Endothelial cell of umbilical vein (primary cell): ENCODE data around the gene PLEKHG7.

Source experiments
- MYC ChIP-seq: IDR thresholded peaks from one replicate; pipeline ENCODE4 v1.6.1; 2011; ENCODE audit warnings: mild to moderate bottlenecking, low read depth, low read length
- POLR2A ChIP-seq: IDR thresholded peaks from 2 replicates; pipeline ENCODE4 v1.6.1; 2012; ENCODE audit warnings: low read depth, mild to moderate bottlenecking, control low read depth, low read length
- POLR2AphosphoS5 ChIP-seq: IDR thresholded peaks from 2 replicates; pipeline ENCODE4 v1.6.1; 2012; ENCODE audit warnings: low read depth, mild to moderate bottlenecking, control low read depth, low read length, moderate library complexity; ENCODE audit not compliant: insufficient read depth
- TF ChIP-seq, protein P1 (sequence below), 2 donors: IDR thresholded peaks; 1 replicate in 1 of 2; 2 replicates in 1 of 2; pipeline ENCODE4 v1.5.1; 2011; ENCODE audit warnings: low read length in 2 of 2, mild to moderate bottlenecking in 2 of 2, moderate library complexity in 2 of 2, control low read depth in 1 of 2, inconsistent platforms in 1 of 2, low read depth in 1 of 2; ENCODE audit not compliant: insufficient read depth in 1 of 2; ENCODE audit errors: extremely low read depth in 1 of 2

DNA sequence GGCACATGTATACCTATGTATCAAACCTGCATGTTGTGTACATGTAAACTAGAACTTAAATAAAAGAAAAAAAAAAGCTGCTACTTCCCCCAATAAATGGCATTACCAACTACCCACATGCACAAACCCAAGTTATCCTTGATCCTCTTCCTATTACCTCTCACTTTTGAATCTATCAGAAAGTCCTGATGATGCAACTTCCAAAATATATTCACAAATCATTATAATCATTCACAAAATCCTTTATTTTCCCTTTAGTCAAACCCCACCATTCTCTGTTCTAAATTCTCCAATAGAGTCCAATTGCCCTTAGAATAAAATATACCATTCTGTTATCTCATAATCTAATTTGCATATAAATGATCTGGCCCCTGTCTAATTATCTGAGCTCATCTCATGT is 92.0 kb downstream of the PLEKHG7 start:
- TF ChIP-seq MYC (no peak), POLR2A (no peak), POLR2AphosphoS5 (no peak)
- TF ChIP-seq, protein P1, sequence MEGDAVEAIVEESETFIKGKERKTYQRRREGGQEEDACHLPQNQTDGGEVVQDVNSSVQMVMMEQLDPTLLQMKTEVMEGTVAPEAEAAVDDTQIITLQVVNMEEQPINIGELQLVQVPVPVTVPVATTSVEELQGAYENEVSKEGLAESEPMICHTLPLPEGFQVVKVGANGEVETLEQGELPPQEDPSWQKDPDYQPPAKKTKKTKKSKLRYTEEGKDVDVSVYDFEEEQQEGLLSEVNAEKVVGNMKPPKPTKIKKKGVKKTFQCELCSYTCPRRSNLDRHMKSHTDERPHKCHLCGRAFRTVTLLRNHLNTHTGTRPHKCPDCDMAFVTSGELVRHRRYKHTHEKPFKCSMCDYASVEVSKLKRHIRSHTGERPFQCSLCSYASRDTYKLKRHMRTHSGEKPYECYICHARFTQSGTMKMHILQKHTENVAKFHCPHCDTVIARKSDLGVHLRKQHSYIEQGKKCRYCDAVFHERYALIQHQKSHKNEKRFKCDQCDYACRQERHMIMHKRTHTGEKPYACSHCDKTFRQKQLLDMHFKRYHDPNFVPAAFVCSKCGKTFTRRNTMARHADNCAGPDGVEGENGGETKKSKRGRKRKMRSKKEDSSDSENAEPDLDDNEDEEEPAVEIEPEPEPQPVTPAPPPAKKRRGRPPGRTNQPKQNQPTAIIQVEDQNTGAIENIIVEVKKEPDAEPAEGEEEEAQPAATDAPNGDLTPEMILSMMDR (IDR thresholded peaks at IDR 0.05; ENCODE audit: extremely low read depth in 1 of 2, insufficient read depth in 1 of 2, low read depth in 1 of 2, low read length in 2 of 2), result no peak
